Common myeloid progenitor, CD34-positive (primary cell): ENCODE results near the gene TXNDC2.

ENCODE experiments used
- CTCF ChIA-PET: fragments of 350-600 bp; sonication (Branson Sonifier 250); formaldehyde crosslinking; loops from one replicate; lab custom pipeline; 2021; ENCODE audit warnings: antibody characterized with exemption; lab: Charles Lee
- POLR2A ChIA-PET: fragments of 350-600 bp; sonication (Branson Sonifier 250); formaldehyde crosslinking; loops from one replicate; lab custom pipeline; 2021; ENCODE audit warnings: antibody characterized with exemption; lab: Charles Lee
- DNase-seq, 3 donors: peaks; one replicate each; pipeline versions ENCODE4 v3.0.0 to v3.0.0-alpha.2; 2013
- H3K27ac ChIP-seq, 2 experiments: 1 replicate in 1 of 2; 2 replicates in 1 of 2; pipeline ENCODE4 v1.7.0; 2013; ENCODE audit warnings: inconsistent platforms in 2 of 2, low read length in 2 of 2, mild to moderate bottlenecking in 2 of 2, low read depth in 1 of 2, moderate library complexity in 1 of 2; ENCODE audit not compliant: severe bottlenecking in 2 of 2, insufficient read depth in 1 of 2, poor library complexity in 1 of 2
- H3K27me3 ChIP-seq, 5 experiments: replicated peaks in 2 of 5; 1 replicate in 3 of 5; 2 replicates in 2 of 5; pipeline versions ENCODE4 v1.6.1 to v1.7.0; 2013; ENCODE audit warnings: low read length in 4 of 5, mild to moderate bottlenecking in 2 of 5, moderate library complexity in 2 of 5, inconsistent platforms in 1 of 5; ENCODE audit not compliant: insufficient read depth in 5 of 5, control insufficient read depth in 4 of 5
- H3K36me3 ChIP-seq, 4 experiments: 1 replicate in 2 of 4; 2 replicates in 2 of 4; pipeline versions ENCODE4 v1.6.1 to v1.7.0; 2013; ENCODE audit warnings: low read length in 3 of 4, control low read depth in 1 of 4, mild to moderate bottlenecking in 1 of 4; ENCODE audit not compliant: control insufficient read depth in 4 of 4, insufficient read depth in 4 of 4
- H3K4me1 ChIP-seq, 4 experiments: 1 replicate in 3 of 4; 2 replicates in 1 of 4; pipeline versions ENCODE4 v1.6.1 to v1.7.1; 2013; ENCODE audit warnings: low read length in 3 of 4, mild to moderate bottlenecking in 3 of 4, control low read depth in 1 of 4, inconsistent platforms in 1 of 4, moderate library complexity in 1 of 4; ENCODE audit not compliant: control insufficient read depth in 4 of 4, insufficient read depth in 4 of 4; ENCODE audit errors: control extremely low read depth in 1 of 4
- H3K4me3 ChIP-seq, 7 experiments: 1 replicate in 4 of 7; 2 replicates in 3 of 7; pipeline versions ENCODE4 v1.5.1 to v1.7.0; 2013; ENCODE audit warnings: mild to moderate bottlenecking in 7 of 7, low read length in 6 of 7, moderate library complexity in 6 of 7, inconsistent platforms in 2 of 7, low read depth in 2 of 7, control low read depth in 1 of 7; ENCODE audit not compliant: insufficient read depth in 4 of 7, control insufficient read depth in 1 of 7; ENCODE audit errors: extremely low read depth in 1 of 7
- H3K9me3 ChIP-seq, 5 experiments: 1 replicate in 4 of 5; 2 replicates in 1 of 5; pipeline versions ENCODE4 v1.6.1 to v1.7.1; 2013; ENCODE audit warnings: low read length in 4 of 5, mild to moderate bottlenecking in 2 of 5, inconsistent platforms in 1 of 5, low read depth in 1 of 5, moderate library complexity in 1 of 5; ENCODE audit not compliant: control insufficient read depth in 4 of 5, insufficient read depth in 2 of 5; ENCODE audit errors: control extremely low read depth in 1 of 5
- WGBS: methylation state at CpG from one replicate; pipeline ENCODE4 v1.1.5; 2013; ENCODE audit not compliant: insufficient coverage; 5-methylcytosine and 5-hydroxymethylcytosine counted together

The TXNDC2 gene

DNA sequence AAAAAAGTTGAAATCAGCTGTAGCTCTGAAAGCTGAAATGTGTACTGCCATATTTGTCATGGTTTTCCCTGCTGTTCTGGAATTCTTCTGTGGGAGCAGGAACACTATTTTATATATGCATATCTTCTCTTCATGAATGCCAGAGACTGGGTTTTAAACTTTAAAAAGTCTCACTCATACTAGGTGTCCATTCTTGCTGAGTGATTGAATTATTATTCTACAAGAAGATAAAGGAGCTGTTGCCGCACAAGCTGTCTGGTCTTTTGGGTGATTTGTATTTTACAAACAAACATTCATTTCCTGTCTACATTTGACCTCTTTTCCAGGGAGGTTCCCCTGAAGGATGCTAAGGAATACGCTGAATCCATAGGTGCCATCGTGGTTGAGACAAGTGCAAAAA is 40.5 kb upstream of the TXNDC2 start:
- Histone ChIP-seq H3K4me3 (no peak overlapping the region), H3K27ac (no peak overlapping the region), H3K9me3 (no peaks in the 10 kb centered on the region), H3K4me1 (peaks cover 9 to 21% (median 17%) of the 10 kb centered on the region in 4 experiments), H3K36me3 (peaks cover 0 to 13% (median 0%) of the 10 kb centered on the region in 4 experiments), H3K27me3 (peaks cover 0 to 1% (median 0%) of the 10 kb centered on the region in 5 experiments)
- ChIA-PET POLR2A (no interaction called here), CTCF (interaction anchor here (1.0 to 1.6 kb wide), 4 partner anchors 15 to 41 kb away, joined by 3 read pairs; partner anchors contain the start of gene TXNDC2)
- WGBS: 100% methylated on average over 3 of the region's 3 CpGs
- DNase-seq: no peak

GRCh38 chr18:9846162-9846925 is 39.4 kb upstream of the TXNDC2 start:
- DNase-seq: no peak
- ChIA-PET POLR2A (no interaction called here), CTCF (interaction anchor here (0.7 to 1.6 kb wide), 4 partner anchors 10 to 16 kb away, joined by 3 to 6 read pairs (median 3); no protein-coding TSS in a partner anchor)

GRCh38 chr18:9848170-9848879 is 37.4 kb upstream of the TXNDC2 start:
- peaks cover 0 to 1% (median 0%) of the 10 kb centered on the region in 5 experiments for H3K27me3 ChIP-seq
- WGBS: 100% methylated on average over 4 of the region's 5 CpGs
- DNase-seq: no peak
- H3K4me1 ChIP-seq: peaks cover 9 to 32% (median 21%) of the 10 kb centered on the region in 4 experiments
- H3K36me3 ChIP-seq: peaks cover 0 to 17% (median under 1%) of the 10 kb centered on the region in 4 experiments
- ChIA-PET POLR2A (no interaction called here), CTCF (interaction anchor here (1.4 kb wide), 1 partner anchor 10 kb away, joined by 5 read pairs; no protein-coding TSS in a partner anchor)
- no peak overlapping the region for H3K27ac ChIP-seq
- no peak overlapping the region for H3K4me3 ChIP-seq
- H3K9me3 ChIP-seq: peaks cover 0 to 4% (median 0%) of the 10 kb centered on the region in 5 experiments

More at GRCh38 chr18:9846162-9846925, 39.4 kb upstream of the TXNDC2 start:
- peaks cover 0 to 13% (median 0%) of the 10 kb centered on the region in 4 experiments for H3K36me3 ChIP-seq
- peaks cover 0 to 1% (median 0%) of the 10 kb centered on the region in 5 experiments for H3K27me3 ChIP-seq
- peaks cover 9 to 31% (median 20%) of the 10 kb centered on the region in 4 experiments for H3K4me1 ChIP-seq
- H3K27ac ChIP-seq: no peak overlapping the region
- H3K9me3 ChIP-seq: no peaks in the 10 kb centered on the region
- WGBS: 55% methylated on average over 9 of the region's 10 CpGs
- H3K4me3 ChIP-seq: no peak overlapping the region

DNA sequence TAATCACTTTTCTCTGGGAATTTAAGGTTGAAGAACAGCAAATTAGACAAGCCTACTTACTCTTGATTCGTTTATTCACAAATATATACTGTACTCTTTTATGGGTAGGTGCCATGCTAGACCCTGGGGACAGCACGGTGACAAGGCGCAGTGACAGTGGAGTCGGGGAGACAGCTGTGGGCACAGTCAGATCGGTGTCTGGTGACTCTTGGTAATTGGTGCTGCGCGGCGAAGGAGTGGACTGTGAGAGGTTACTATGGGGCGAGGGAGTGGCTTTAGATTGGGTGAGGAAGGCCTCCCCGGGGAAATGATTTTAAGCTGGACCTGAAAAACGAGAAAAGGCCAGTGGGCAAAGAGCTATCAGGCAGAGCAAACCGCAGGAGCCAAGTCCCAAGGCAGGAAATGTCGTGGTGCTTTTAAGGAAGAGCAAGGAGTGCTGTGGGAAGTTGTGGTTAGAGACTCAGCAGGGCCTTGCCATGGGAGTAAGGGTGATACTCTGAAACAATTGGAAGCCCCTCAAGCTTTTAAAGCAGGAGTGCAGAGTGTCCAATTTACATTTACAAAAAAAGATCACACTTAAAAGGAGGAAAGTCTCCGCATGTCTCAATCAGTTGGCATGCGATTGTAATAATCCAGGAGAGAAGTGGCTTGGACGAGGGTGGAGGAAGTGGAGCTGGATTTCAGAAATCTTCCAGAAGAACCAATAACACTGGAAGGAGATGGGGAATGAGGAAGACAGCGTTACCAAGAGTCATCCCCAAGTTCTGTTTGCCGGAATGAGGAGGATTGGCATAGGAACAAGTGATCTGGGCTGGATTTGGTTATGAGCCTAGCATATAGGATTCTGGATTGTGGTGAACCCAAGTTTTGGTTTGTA is 36.1 kb upstream of the TXNDC2 start:
- CTCF ChIA-PET: interaction anchor here (0.6 to 1.6 kb wide), 7 partner anchors 9 to 241 kb away, joined by 3 to 5 read pairs (median 3); no protein-coding TSS in a partner anchor

GRCh38 chr18:9850309-9850708 is 35.5 kb upstream of the TXNDC2 start:
- Histone ChIP-seq H3K9me3 (peaks cover 0 to 5% (median 0%) of the 10 kb centered on the region in 5 experiments), H3K27me3 (peaks cover 0 to 1% (median 0%) of the 10 kb centered on the region in 5 experiments), H3K4me3 (no peak overlapping the region), H3K4me1 (peaks cover 9 to 32% (median 21%) of the 10 kb centered on the region in 4 experiments), H3K27ac (peak overlapping the region in 1 of 2 experiments; percentile 17), H3K36me3 (peaks cover 0 to 17% (median under 1%) of the 10 kb centered on the region in 4 experiments)
- CTCF ChIA-PET: interaction anchor here (0.6 to 1.6 kb wide), 6 partner anchors 11 to 242 kb away, joined by 3 to 4 read pairs (median 3); no protein-coding TSS in a partner anchor
- POLR2A ChIA-PET: interaction anchor here (1.4 kb wide), 1 partner anchor 19 kb away, joined by 3 read pairs; no protein-coding TSS in a partner anchor
- WGBS: 93% methylated on average over 2 of the region's 3 CpGs
- DNase-seq: no peak

More for the DNA sequence above, 36.1 kb upstream of the TXNDC2 start:
- Histone ChIP-seq H3K4me3 (peak overlapping the region in 4 of 7 experiments; percentile 27 to 58 (median 34)), H3K27ac (peak overlapping the region in 1 of 2 experiments; percentile 37), H3K36me3 (peaks cover 0 to 17% (median under 1%) of the 10 kb centered on the region in 4 experiments), H3K27me3 (peaks cover 0 to 1% (median 0%) of the 10 kb centered on the region in 5 experiments), H3K9me3 (peaks cover 0 to 5% (median 0%) of the 10 kb centered on the region in 5 experiments), H3K4me1 (peaks cover 9 to 32% (median 21%) of the 10 kb centered on the region in 4 experiments)
- POLR2A ChIA-PET: interaction anchor here (1.4 kb wide), 1 partner anchor 19 kb away, joined by 3 read pairs; no protein-coding TSS in a partner anchor
- peak in 2 of 3 donors; percentile 59 to 71 for DNase-seq
- WGBS: 24% methylated on average over 14 of the region's 18 CpGs

GRCh38 chr18:9851511-9851910 is 34.3 kb upstream of the TXNDC2 start:
- DNase-seq: peak in 1 of 3 donors; percentile 22
- WGBS: no CpG with 5 or more reads among the region's 2 CpGs
- ChIA-PET CTCF (interaction anchor here (1.3 kb wide), 1 partner anchor 16 kb away, joined by 3 read pairs; no protein-coding TSS in a partner anchor), POLR2A (interaction anchor here (0.5 to 0.6 kb wide), 2 partner anchors 76 to 239 kb away, joined by 3 to 5 read pairs; no protein-coding TSS in a partner anchor)
- Histone ChIP-seq H3K27ac (no peak overlapping the region), H3K4me1 (peaks cover 9 to 42% (median 19%) of the 10 kb centered on the region in 4 experiments), H3K9me3 (peaks cover 0 to 5% (median 0%) of the 10 kb centered on the region in 5 experiments), H3K36me3 (peaks cover 0 to 10% (median under 1%) of the 10 kb centered on the region in 4 experiments), H3K4me3 (no peak overlapping the region), H3K27me3 (peaks cover 0 to 1% (median 0%) of the 10 kb centered on the region in 5 experiments)
